ENCODE results near the gene HCLS1. TPM values are rescaled to one million over a fixed set of nuclear protein-coding genes. Genes with fewer than 3 reads are reported as not detected.

The HCLS1 gene
- total and polyA plus RNA-seq, 9 of the 15 experiments (the other 6 are each of a cell fraction or from before 2014, with no cell fraction given), result 4.8 to 34.1 (median 22.0) TPM

- Histone ChIP-seq H2AFZ (ENCODE audit: low read depth, low read length) (no peak overlapping the region), H3K9ac (ENCODE audit: insufficient read depth in 1 of 2, low read depth in 2 of 2, low read length in 2 of 2) (no peak overlapping the region), H3K9me3 (replicated peaks; ENCODE audit: control insufficient read depth, insufficient read depth, low read depth, low read length) (no peaks in the 10 kb centered on the region), H3K27ac (ENCODE audit: extremely low read depth, low read depth, low read length) (no peak overlapping the region), H3K79me2 (ENCODE audit: control insufficient read depth, insufficient read depth, low read length) (no peaks in the 10 kb centered on the region), H3K4me1 (replicated peaks in 1 of 2; ENCODE audit: control insufficient read depth in 2 of 2, insufficient read depth in 2 of 2, low read length in 2 of 2) (no peaks in the 10 kb centered on the region), H3K9me1 (ENCODE audit: control insufficient read depth, insufficient read depth, low read length) (no peaks in the 10 kb centered on the region), H3K4me3 (no peak overlapping the region), H3K4me2 (ENCODE audit: insufficient read depth, low read length) (no peak overlapping the region), H3K27me3 (ENCODE audit: control insufficient read depth in 2 of 2, insufficient read depth in 2 of 2, low read length in 2 of 2) (no peaks in the 10 kb centered on the region), H3K36me3 (ENCODE audit: control insufficient read depth, insufficient read depth, low read length) (no peaks in the 10 kb centered on the region), H4K20me1 (replicated peaks; ENCODE audit: control insufficient read depth, insufficient read depth, low read length) (no peaks in the 10 kb centered on the region)
- intact Hi-C loops (cut with micrococcal nuclease) (no loop called here), in situ Hi-C loops (cut with MboI) (no loop called here)
- FAIRE-seq (no peak), ATAC-seq (no peak), DNase-seq (ENCODE audit: extremely low read depth in 1 of 4, low spot score in 3 of 4) (no peak)
- TF ChIP-seq SOX6 (IDR thresholded peaks at IDR 0.05), result no peak
- no peak for TF ChIP-seq ZBTB17 (CRISPR knock-in tag; IDR thresholded peaks at IDR 0.05)
- no peak for TF ChIP-seq ZBTB1 (CRISPR knock-in tag; IDR thresholded peaks at IDR 0.05; ENCODE audit: borderline replicate concordance, low read depth)
- POLR2A ChIA-PET, result no interaction called here
- BruUV-seq (replicated peaks), result no TSS peak
- 44% methylated on average over 2 of the region's 2 CpGs for WGBS (ENCODE audit: insufficient coverage, low coverage, missing lambda C conversion rate)
- CTCF ChIA-PET (ENCODE audit: low intra/inter-chr PET ratio), result interaction anchor here (0.5 kb wide), 1 partner anchor 661 kb away, joined by 3 read pairs; no protein-coding TSS in a partner anchor
Observed at GRCh38 chr3:121598564-121598963, 62.1 kb downstream of the HCLS1 start.

- Histone ChIP-seq H2AFZ (ENCODE audit: low read depth, low read length) (no peak overlapping the region), H3K9me1 (ENCODE audit: control insufficient read depth, insufficient read depth, low read length) (no peaks in the 10 kb centered on the region), H3K4me3 (no peak overlapping the region), H3K79me2 (ENCODE audit: control insufficient read depth, insufficient read depth, low read length) (no peaks in the 10 kb centered on the region), H3K27me3 (ENCODE audit: control insufficient read depth in 2 of 2, insufficient read depth in 2 of 2, low read length in 2 of 2) (no peaks in the 10 kb centered on the region; a peak in 1 of 5 replicates), H3K4me1 (replicated peaks in 1 of 2; ENCODE audit: control insufficient read depth in 2 of 2, insufficient read depth in 2 of 2, low read length in 2 of 2) (no peaks in the 10 kb centered on the region), H3K9me3 (replicated peaks; ENCODE audit: control insufficient read depth, insufficient read depth, low read depth, low read length) (no peaks in the 10 kb centered on the region), H3K9ac (ENCODE audit: insufficient read depth in 1 of 2, low read depth in 2 of 2, low read length in 2 of 2) (no peak overlapping the region), H3K4me2 (ENCODE audit: insufficient read depth, low read length) (no peak overlapping the region), H4K20me1 (replicated peaks; ENCODE audit: control insufficient read depth, insufficient read depth, low read length) (no peaks in the 10 kb centered on the region), H3K36me3 (ENCODE audit: control insufficient read depth, insufficient read depth, low read length) (no peaks in the 10 kb centered on the region), H3K27ac (ENCODE audit: extremely low read depth, low read depth, low read length) (no peak overlapping the region)
- CTCF ChIA-PET (ENCODE audit: low intra/inter-chr PET ratio), result no interaction called here
- POLR2A ChIA-PET, result interaction anchor here (0.7 to 1.0 kb wide), 2 partner anchors 26 to 36 kb away, joined by 3 read pairs; no protein-coding TSS in a partner anchor
- intact Hi-C loops (cut with micrococcal nuclease), result no loop called here
- DNase-seq (ENCODE audit: extremely low read depth in 1 of 4, low spot score in 3 of 4) (no peak), FAIRE-seq (no peak), ATAC-seq (no peak)
- WGBS (ENCODE audit: insufficient coverage, low coverage, missing lambda C conversion rate), result 8% methylated on average over 1 of the region's 4 CpGs
- TF ChIP-seq SRSF3 (IDR thresholded peaks at IDR 0.05; ENCODE audit: insufficient read depth, low read length), result no peak
- TF ChIP-seq TFE3 (CRISPR knock-in tag; IDR thresholded peaks at IDR 0.05), result peak; percentile 20; the same call in 1 of the 2 replicates
- no peak for TF ChIP-seq SAFB (IDR thresholded peaks at IDR 0.05; ENCODE audit: borderline replicate concordance, low read depth, low read length)
- no peak for TF ChIP-seq HDAC8 (tag; IDR thresholded peaks at IDR 0.05)
- BruUV-seq (replicated peaks), result no TSS peak
- in situ Hi-C loops (cut with MboI), result no loop called here
Observed at GRCh38 chr3:121595765-121596406, 64.8 kb downstream of the HCLS1 start.
